PC-3 (cell line): ENCODE measurements around the gene ARHGAP6.
"Not testable (repeated sequence)": the region's sequence is repeated elsewhere in the genome, so short reads cannot be mapped to it uniquely, and the experiment has no call there.

Experiments used
- EZH2 ChIP-seq: fragments of 300-600 bp; sonication (generic); IDR thresholded peaks from one replicate; pipeline ENCODE4 v1.6.1; 2017; ENCODE audit warnings: antibody characterized with exemption, mild to moderate bottlenecking, low read length; ENCODE audit not compliant: unreplicated experiment
- TF ChIP-seq, protein P1 (sequence below): fragments of 300-600 bp; sonication (generic); conservative IDR thresholded peaks from 2 replicates; pipeline ENCODE4 v1.5.1; 2017; ENCODE audit warnings: antibody characterized with exemption, low read depth, mild to moderate bottlenecking, low read length

DNA sequence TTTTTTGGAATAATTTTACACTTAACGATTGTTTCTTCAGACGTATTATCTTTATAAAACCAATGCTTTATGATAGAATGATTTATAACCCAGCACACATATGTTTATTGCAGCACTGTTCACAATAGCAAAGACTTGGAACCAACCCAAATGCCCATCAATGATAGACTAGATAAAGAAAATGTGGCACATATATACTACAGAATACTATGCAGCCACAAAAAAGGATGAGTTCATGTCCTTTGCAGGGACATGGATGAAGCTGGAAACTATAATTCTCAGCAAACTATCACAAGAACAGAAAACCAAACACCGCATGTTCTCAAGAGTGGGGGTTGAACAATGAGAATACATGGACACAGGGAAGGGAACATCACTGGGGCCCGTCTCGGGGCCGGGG lies 542.6 kb downstream of the ARHGAP6 start:
- TF ChIP-seq, protein P1, sequence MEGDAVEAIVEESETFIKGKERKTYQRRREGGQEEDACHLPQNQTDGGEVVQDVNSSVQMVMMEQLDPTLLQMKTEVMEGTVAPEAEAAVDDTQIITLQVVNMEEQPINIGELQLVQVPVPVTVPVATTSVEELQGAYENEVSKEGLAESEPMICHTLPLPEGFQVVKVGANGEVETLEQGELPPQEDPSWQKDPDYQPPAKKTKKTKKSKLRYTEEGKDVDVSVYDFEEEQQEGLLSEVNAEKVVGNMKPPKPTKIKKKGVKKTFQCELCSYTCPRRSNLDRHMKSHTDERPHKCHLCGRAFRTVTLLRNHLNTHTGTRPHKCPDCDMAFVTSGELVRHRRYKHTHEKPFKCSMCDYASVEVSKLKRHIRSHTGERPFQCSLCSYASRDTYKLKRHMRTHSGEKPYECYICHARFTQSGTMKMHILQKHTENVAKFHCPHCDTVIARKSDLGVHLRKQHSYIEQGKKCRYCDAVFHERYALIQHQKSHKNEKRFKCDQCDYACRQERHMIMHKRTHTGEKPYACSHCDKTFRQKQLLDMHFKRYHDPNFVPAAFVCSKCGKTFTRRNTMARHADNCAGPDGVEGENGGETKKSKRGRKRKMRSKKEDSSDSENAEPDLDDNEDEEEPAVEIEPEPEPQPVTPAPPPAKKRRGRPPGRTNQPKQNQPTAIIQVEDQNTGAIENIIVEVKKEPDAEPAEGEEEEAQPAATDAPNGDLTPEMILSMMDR: not testable (repeated sequence)
- not testable (repeated sequence) for TF ChIP-seq EZH2
